A204.1 (cell line): ENCODE results near the gene SLC29A2.
"Not testable (repeated sequence)": the region's sequence is repeated elsewhere in the genome, so short reads cannot be mapped to it uniquely, and the experiment has no call there.

Experiments used
- FAIRE-seq: peaks from 2 replicates; lab custom pipeline; 2012; peaks lifted over from hg19 to GRCh38; lab: Jason Lieb, UNC

SLC29A2 gene

GRCh38 chr11:66333896-66334604 is 37.5 kb downstream of the SLC29A2 start:
- FAIRE-seq, result no peak

DNA sequence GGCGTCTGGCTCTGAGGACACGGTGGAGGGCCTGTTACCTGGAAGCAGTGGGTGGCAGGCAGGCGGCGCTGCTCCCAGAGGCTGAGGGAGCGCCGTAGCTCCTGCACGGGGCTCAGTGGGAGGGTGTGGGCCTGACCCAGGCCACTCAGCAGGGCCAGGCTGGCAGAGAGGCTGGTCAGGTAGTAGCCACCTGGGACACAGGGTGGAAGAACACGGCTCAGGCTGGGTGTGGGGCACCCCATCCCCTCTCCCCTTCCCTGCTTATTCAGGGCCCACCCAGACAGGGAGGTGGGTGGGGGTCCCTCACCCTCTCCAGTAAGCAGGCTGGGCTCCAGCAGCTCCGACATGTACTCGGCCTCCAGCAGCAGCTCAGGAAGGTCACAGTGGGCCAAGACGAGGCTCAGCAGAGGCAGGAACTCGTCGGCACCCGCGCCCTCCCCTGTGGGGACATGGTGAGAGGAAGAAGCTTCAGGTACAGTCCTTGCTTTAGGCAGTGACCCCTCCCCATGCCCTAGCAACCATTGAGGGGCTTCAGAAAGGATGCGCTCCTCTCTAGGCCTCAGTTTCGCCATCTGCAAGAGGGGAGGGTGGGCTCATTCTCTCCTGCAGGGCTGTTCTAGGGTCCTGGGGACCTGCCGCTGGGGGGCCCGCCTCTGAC is 38.2 kb downstream of the SLC29A2 start:
- no peak for FAIRE-seq

GRCh38 chr11:66332371-66333219 is 39.0 kb downstream of the SLC29A2 start:
- FAIRE-seq, result no peak

GRCh38 chr11:66331542-66332370 is 39.8 kb downstream of the SLC29A2 start:
- FAIRE-seq, result no peak

DNA sequence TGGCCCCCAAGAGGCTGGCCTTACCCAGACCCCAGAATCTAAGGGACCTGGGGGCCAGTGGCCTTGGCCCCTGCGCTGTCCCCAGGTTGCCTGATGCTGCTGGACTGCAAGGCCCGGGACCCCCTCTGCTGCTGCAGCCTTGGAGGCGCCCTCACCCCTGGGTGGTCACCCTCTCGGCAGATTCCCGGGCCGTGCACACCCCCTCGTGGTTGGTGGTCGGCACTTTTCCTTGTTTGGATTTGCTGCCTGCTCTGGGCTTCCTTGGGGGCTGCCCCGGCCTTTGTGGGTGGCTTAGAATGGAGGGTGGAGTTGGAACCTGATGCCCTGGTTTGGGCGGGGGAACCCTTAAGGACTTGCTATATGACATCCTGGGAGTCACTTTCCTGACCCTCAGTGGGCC is 40.6 kb downstream of the SLC29A2 start:
- FAIRE-seq, result no peak

DNA sequence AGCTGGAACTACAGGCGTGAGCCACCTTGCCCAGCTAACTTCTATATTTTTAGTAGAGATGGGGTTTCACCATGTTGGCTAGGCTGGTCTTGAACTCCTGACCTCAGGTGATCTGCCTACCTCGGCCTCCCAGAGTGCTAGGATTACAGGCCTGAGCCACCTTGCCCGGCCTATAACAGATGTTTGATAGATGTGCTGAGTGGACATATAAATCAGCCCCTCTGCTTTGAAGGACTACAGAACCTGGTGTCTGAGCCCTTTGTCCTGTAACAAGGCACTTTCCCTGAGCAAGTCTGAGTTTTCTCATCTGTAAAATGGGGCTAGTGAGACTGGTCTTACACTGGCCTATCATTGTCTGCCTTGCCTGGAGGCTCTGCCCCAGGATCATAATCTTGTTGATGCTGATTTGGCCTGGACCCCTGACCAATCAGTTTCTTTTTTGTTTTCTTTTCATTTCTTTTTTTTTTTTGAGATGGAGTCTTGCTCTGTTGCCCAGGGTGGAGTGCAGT is 42.3 kb downstream of the SLC29A2 start:
- FAIRE-seq, result no peak

DNA sequence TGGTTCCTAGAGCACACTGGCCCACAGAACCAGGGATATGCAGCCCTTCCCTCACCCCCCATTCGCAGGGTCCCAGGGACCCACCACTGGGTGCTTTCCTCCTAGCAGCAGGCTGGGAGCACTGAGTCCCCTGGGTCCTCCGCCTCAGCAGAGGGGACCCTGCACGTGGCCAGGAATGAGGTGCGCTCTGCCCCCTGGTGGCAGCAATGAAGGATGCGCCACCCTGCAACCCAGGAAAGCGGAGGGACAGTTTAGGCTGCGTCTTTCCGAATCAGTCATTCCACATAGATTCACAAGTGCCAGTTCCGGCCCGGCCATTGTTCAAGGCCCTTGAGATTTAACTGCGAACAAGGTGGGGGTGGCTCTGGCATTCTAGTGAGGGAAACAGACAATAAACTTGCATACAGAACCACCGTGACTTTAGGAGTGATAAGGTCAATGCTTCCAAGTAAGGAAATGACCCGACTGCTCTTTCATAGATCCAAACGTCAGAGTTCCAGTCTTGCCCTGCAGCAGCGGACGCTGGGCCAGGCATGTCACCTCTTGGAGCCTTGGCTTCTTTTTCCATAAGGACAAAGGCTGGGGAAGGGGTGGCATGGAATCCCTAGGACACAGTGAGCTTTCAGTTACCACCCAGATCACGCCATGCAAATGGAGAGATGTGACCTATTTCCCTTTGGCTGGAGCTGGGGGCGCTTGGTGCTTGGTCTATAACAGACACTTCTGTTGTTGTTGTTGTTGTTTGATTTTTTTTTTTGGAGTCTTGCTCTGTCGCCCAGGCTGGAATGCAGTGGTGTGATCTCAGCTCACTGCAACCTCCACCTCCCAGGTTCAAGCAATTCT is 43.0 kb downstream of the SLC29A2 start:
- no peak for FAIRE-seq

DNA sequence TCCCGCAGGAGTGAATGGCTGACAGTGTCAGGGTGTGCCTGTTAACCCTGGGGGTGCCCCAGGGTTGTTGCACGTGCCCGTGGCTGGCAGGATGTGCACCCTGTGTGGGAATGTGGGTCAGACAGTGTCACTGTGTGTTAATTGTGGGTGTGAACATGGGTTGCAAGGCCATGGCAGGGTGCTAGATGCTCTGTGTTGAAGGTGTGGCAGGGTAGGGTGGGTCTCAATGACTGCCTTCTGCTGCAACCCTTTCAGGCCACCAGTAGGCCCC is 43.6 kb downstream of the SLC29A2 start:
- no peak for FAIRE-seq

GRCh38 chr11:66327171-66328030 is 44.2 kb downstream of the SLC29A2 start:
- FAIRE-seq, result no peak

DNA sequence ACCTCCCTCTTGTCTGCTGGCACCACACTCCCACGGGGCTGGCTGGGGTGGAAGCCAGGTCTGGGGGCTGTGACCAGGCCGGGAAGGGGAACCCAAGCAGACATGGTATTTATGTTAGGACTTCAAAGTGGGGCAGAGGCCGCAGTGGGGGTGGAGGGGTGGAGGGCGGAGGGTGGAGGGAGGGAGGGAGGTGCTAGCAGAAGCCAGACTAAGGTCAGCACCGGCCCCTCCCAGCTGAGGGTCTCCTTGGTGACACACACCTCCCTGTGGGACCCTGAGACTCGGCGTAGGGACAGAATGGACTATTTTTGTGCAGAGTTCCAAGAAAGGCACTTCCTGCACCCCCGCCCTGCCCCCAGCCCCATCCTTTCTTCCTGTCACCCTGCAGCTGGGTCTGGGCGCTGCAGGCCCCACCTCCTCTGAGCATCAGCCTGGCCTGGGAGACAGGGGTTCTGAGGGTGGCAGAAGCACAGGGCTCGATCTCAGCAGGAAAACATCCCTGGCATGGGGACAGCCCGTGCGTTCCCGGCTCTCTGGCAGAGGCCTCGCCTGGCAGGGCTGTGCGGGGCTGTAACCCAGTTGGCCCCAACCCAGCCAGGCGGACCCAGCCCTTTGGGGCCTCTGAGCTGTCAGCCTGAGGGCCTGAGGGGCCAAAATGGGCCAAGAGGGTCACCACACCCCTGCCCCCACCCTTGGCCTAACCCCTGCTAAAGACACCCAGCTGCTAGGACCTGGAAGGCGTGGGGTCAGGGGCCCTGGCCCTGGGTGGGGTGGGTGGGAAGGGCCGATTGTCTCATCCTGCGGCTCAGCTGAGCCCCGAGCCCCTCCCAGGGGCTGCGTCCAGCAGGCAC is 45.1 kb downstream of the SLC29A2 start:
- no peak for FAIRE-seq

- FAIRE-seq, result no peak
Measured at GRCh38 chr11:66325263-66325671, 46.3 kb downstream of the SLC29A2 start.

- FAIRE-seq, result no peak
Measured at GRCh38 chr11:66324664-66325063, 46.9 kb downstream of the SLC29A2 start.

GRCh38 chr11:66323684-66324083 is 47.9 kb downstream of the SLC29A2 start:
- no peak for FAIRE-seq

DNA sequence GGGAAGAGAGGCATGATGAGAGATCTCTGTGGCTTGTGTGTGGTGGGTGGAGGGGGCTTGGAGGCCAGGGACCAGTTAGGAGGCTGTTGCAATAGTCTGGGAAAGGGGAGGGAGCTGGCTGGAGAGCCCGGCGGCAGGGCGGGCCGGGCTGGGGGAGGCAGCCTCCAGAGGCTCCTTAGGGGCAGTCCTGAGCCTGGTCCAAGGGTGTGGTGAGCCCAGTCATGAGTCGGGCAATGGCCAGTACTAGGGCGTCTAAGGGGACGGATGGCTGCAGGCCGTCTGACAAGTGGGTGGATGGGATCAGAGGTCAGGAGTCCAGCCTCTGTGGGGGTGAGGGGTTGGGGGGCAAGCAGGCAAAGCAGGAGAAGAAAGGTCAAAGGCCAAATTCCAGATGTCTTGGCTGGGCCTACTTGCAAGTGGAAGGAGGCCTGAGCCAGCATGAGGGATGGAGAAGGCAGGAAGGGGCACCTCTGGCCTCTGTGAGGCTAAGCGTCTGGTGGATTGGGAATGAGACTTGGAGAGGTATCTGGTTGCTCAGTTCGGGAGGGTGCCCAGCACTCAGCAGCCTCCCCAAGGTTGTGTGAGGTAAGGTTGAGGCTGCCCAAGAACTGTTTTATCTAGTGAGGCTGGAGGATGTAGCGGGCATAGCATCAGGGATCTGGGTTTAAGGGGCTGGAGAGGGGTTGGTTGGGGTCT is 48.7 kb downstream of the SLC29A2 start:
- FAIRE-seq, result no peak

DNA sequence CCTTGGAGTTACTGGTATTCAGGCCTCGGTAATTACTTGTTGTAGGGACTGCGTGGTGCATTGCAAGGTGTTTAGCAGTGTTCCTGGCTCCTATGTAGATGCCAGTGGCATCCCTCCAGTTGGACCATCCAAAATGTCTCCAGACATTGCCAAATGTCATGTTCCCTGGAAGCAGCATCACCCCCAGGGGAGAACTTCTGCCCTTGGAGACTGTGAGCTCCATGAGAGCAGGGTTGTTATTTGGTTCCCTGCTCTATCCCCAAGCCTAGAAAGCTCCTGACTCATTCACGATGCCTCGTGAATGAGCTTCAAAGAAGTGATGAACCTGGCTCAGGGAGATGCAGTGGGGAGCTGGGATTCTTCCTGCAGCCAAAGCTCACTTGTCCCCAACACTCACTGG is 50.0 kb downstream of the SLC29A2 start:
- FAIRE-seq, result no peak

GRCh38 chr11:66320748-66321147 is 50.8 kb downstream of the SLC29A2 start:
- not testable (repeated sequence) for FAIRE-seq

GRCh38 chr11:66320289-66320688 is 51.3 kb downstream of the SLC29A2 start:
- not testable (repeated sequence) for FAIRE-seq

GRCh38 chr11:66318600-66318970 is 53.0 kb downstream of the SLC29A2 start:
- FAIRE-seq, result no peak
